K562 treated with DMSO at 1 percent for 48 hours (cell line): ENCODE measurements around the gene ZNF37A. TPM values are rescaled to one million over a fixed set of nuclear protein-coding genes. Genes with fewer than 3 reads are reported as not detected.

Experiments used
- total RNA-seq: library from RNA; unstranded; fragments of 300-600 nt; gene quantifications from 2 replicates; pipeline ENCODE4 v1.2.3, GENCODE V29; 2022; ENCODE audit warnings: low replicate concordance; ENCODE audit errors: extremely low read depth

The ZNF37A gene
- total RNA-seq: not detected in 2 replicates

GRCh38 chr10:38094158-38094926 lies at the start of gene ZNF37A:
TSS of gene ZNF37A (plus strand) at chr10:38094337. CDS start at chr10:38096618, 2,281 bp downstream.

Other genes with a start within 250 kb of the ZNF37A start
- gene ZNF248, start 236.7 kb upstream of the ZNF37A start, total RNA-seq: not detected in 2 replicates
- not detected in 2 replicates for gene ZNF25, start 117.7 kb upstream of the ZNF37A start, total RNA-seq
- not detected in 2 replicates for gene ZNF33A, start 83.7 kb upstream of the ZNF37A start, total RNA-seq